ENCODE results near the gene BCL6. TPM values are rescaled to one million over a fixed set of nuclear protein-coding genes. Genes with fewer than 3 reads are reported as not detected.

The BCL6 gene
- 28.3 TPM for polyA plus RNA-seq (ENCODE audit: insufficient read length)

DNA sequence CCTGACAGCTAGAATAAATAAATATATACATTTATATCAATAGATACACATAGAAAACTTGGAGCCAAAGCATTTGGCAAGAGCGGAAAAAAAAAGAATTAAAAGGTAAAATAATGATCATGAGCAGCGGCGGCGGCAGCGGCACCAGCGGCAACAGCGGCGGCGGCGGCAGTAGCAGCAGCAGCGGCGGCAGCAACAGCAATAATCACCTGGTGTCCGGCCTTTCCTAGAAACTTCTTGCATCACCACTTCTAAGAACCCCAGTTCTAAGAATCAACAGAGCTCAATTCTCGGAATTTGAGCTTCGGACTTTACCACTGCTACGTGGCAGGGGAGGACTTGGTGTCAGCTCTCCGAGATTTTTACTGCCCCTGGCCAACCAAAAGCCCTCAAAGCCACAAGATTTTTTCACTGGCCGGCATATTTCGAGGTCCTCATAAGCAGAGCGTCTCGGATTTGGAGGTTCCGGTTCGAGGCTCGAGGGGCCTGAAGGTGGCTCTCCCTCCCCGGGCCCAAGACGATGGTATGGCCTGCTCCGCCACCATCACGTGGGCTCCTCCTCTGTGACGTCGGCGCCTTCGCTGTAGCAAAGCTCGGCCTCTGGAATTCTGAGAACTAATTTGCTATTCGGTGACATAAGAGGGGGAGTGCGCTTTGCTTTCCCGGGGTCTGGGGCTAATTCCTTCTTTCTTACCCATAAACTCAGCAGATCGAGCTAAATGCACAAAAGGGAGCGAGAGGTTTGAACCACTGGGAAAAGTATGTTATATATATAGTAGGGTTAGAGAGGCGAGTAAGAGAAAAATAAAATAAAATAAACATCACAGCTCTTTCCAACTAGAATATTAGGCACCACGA lies at the start of gene BCL6:
Gene BCL6 (minus strand): TSS at position 268 of the 858 bp plus-strand sequence. CDS start 11,775 bp downstream, outside the sequence.
- DNase-seq: peak; percentile 97

- DNase-seq: no peak
Measured at GRCh38 chr3:187794731-187795130, 49.5 kb upstream of the BCL6 start.

GRCh38 chr3:187793618-187794017 lies 48.4 kb upstream of the BCL6 start:
- DNase-seq: no peak

- no peak for DNase-seq
Measured at GRCh38 chr3:187792521-187792920, 47.3 kb upstream of the BCL6 start.

DNA sequence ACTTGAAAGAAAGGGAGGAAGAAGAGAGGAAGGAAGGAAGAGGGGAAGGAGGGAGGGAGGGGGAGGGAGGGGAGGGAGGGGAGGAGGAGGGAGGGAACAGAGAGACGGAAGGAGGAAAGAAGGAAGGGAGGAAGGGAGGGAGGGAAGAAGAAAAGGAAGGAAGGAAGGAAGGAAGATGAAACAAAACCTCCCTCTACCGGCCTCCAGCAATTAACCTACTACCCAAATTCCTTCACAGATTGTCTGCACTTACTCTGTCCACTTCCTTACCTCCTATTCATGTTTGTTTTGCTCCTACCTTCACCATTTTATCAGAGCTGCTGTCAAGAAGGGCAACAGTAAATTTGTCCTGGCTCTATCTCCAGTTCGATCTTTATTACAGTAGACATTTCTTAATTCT lies 44.6 kb upstream of the BCL6 start:
- DNase-seq: no peak

- no peak for DNase-seq
Measured at GRCh38 chr3:187788984-187789857, 44.0 kb upstream of the BCL6 start.

DNA sequence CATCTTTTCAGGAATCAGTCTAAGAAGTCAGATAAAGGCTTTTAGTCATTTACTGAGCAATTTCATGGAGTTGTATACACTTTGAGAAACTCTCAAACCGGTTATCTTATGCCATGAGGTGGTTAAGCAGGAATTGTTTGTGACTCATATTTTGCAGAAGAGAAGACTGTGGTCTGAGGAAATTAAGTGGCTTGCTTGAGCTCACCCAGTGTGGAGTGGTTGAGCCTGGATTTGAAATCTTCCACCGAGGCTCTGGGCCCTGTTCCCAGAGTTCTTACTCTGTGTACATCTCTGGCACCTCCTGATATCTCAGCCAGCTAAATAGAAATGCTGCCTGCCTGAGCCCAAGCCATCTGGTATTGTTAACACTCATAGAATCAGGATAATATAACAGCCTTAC lies 37.8 kb upstream of the BCL6 start:
- DNase-seq: no peak

DNA sequence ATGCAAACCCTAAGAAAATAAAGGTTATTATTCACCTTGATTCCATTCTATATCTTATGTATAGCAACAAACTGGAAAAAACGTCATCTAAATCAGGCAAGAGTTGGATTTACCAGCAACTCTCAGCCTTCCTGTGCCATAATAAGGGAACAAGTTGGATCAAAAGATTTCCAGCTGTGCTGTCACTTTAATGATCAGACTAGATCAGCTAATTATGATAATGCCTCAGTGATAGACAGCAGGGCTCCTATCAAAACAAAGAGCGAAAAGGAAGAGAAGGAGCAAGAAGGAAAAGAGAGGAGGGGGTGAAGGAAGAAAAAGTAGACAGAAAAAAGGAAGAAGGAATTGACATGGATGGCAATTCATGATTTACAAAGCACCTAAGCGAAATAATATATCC lies 36.7 kb upstream of the BCL6 start:
- DNase-seq: no peak

DNA sequence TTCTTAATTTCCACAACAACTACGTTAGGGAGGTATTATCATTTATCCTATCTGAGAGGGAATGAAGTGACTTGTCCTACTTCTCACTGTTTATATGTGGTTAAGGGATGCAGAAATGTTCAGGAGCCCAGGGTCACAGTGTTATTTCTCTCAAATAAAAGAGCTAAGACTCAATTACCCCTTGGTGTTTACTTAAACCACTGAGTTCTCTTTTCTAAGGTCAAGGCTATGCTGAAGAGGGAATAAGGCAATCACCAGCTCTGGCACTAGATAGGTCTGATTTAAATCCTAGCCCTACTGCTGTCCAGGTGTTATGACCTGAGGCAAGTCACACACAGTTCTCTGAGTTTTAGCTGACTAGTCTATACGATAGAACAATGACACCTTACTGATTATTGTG lies 35.7 kb upstream of the BCL6 start:
- DNase-seq: no peak

GRCh38 chr3:187778726-187779125 lies 33.5 kb upstream of the BCL6 start:
- no peak for DNase-seq

DNA sequence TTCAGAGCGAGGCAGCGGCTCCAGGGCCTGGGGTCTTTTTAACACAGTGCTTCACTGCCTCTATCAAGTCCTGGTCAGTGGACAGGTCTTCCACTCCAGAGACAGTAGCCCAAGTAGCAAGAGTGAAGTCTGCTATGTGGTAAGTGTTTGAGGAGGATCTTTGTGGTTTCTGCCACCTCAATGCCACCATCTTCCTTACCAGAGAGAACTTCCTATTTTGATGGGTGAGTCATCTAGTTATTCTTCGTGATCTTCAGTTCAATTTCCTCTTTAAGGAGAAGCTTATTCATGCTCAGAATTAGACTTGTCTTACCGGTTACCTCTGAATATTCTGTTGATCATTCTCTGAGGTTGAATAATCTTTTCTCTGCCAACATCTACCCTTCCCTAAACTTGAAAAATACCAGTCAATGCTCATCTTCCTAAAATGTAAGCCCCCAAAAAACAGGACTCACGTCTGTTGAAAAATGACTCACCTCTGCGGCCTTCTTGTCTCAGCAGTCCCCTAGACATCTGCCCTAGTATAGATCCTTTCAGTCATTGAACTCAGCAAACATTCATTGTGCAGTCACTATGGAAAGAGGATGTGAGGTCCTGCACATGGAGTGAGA lies 32.2 kb upstream of the BCL6 start:
- no peak for DNase-seq

GRCh38 chr3:187775549-187775948 lies 30.3 kb upstream of the BCL6 start:
- DNase-seq: no peak

- no peak for DNase-seq
Measured at GRCh38 chr3:187774185-187774789, 29.0 kb upstream of the BCL6 start.

GRCh38 chr3:187773233-187774184 lies 28.2 kb upstream of the BCL6 start:
- DNase-seq: no peak

GRCh38 chr3:187770224-187770623 lies 25.0 kb upstream of the BCL6 start:
- DNase-seq: no peak

DNA sequence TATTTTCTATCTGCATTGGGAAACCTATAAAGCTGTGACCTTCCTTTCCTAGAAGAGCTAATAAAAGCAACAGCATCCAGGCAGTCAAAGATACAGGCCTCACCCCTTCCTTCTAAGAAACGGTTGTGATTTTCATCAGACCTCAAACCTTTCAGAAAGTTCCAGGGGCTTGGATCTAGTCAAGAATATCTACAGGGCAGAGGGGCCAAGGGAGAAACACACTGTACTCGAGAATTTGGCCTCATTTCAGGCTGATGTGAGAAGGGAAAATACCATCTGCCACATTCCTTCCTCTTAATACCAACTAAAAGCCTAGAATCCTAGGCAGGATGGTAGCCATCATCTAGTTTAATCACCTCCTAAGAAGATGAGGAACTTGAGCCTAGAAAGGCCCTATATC lies 24.5 kb upstream of the BCL6 start:
- DNase-seq: no peak

GRCh38 chr3:187767266-187768012 lies 22.2 kb upstream of the BCL6 start:
- no peak for DNase-seq

GRCh38 chr3:187765342-187765741 lies 20.1 kb upstream of the BCL6 start:
- DNase-seq: no peak

- no peak for DNase-seq
Measured at GRCh38 chr3:187763850-187764648, 18.8 kb upstream of the BCL6 start.

GRCh38 chr3:187762792-187763191 lies 17.5 kb upstream of the BCL6 start:
- no peak for DNase-seq

Data from hindlimb muscle (tissue), 1 donor.